Chondrocyte (in vitro differentiated cells): ENCODE results near the gene GRAP2. TPM values are rescaled to one million over a fixed set of nuclear protein-coding genes. Genes with fewer than 3 reads are reported as not detected.

Source experiments
- DNase-seq: peaks from one replicate; pipeline ENCODE4 v3.0.0; 2021; ENCODE audit warnings: mixed read lengths, low spot score
- H3K27ac Mint-ChIP-seq: one replicate; pipeline ENCODE4 v1.8.0; 2021; ENCODE audit warnings: mild to moderate bottlenecking, moderate library complexity, mixed read lengths; ENCODE audit not compliant: unreplicated experiment
- H3K27me3 Mint-ChIP-seq: 2 replicates; pipeline ENCODE4 v1.8.0; 2021; ENCODE audit warnings: low read depth, mixed read lengths
- H3K36me3 Mint-ChIP-seq: 2 replicates; pipeline ENCODE4 v1.8.0; 2021; ENCODE audit warnings: low read depth, mixed read lengths
- H3K4me1 Mint-ChIP-seq: 2 replicates; pipeline ENCODE4 v1.8.0; 2021; ENCODE audit warnings: low read depth, mild to moderate bottlenecking, mixed read lengths
- H3K4me3 Mint-ChIP-seq: one replicate; pipeline ENCODE4 v1.8.0; 2021; ENCODE audit warnings: mild to moderate bottlenecking, moderate library complexity, mixed read lengths; ENCODE audit not compliant: unreplicated experiment
- H3K9me3 Mint-ChIP-seq: 2 replicates; pipeline ENCODE4 v1.8.0; 2021; ENCODE audit warnings: low read depth, mixed read lengths
- CTCF ChIP-seq: fragments of 200-600 bp; sonication (generic); IDR thresholded peaks from 2 replicates; pipeline ENCODE4 v1.5.0; 2021; ENCODE audit warnings: antibody characterized with exemption, mild to moderate bottlenecking, moderate library complexity
- total RNA-seq: library from RNA; stranded (reverse); gene quantifications from 3 replicates; pipeline ENCODE4 v1.2.1, GENCODE V29; 2021

The GRAP2 gene
- total RNA-seq, 1 donor from 2014 or later = not detected

GRCh38 chr22:39907047-39907446 is 6.2 kb downstream of the GRAP2 start:
- H3K4me3 Mint-ChIP-seq = no peak overlapping the region
- TF ChIP-seq CTCF = no peak
- DNase-seq = no peak
- H3K4me1 Mint-ChIP-seq = no peaks in the 10 kb centered on the region
- peaks cover 10% of the 10 kb centered on the region for H3K27me3 Mint-ChIP-seq
- H3K9me3 Mint-ChIP-seq = no peaks in the 10 kb centered on the region
- no peak overlapping the region for H3K27ac Mint-ChIP-seq
- no peaks in the 10 kb centered on the region for H3K36me3 Mint-ChIP-seq

- Mint-ChIP-seq H3K27ac (no peak overlapping the region), H3K36me3 (no peaks in the 10 kb centered on the region), H3K4me3 (no peak overlapping the region), H3K4me1 (no peaks in the 10 kb centered on the region), H3K27me3 (peaks cover 8% of the 10 kb centered on the region), H3K9me3 (no peaks in the 10 kb centered on the region)
- no peak for TF ChIP-seq CTCF
- DNase-seq = no peak
Observed at GRCh38 chr22:39907605-39908097, 6.8 kb downstream of the GRAP2 start.

GRCh38 chr22:39908136-39908535 is 7.3 kb downstream of the GRAP2 start:
- Mint-ChIP-seq H3K36me3 (no peaks in the 10 kb centered on the region), H3K4me3 (no peak overlapping the region), H3K4me1 (no peaks in the 10 kb centered on the region), H3K9me3 (no peaks in the 10 kb centered on the region), H3K27ac (no peak overlapping the region), H3K27me3 (peaks cover 6% of the 10 kb centered on the region)
- no peak for TF ChIP-seq CTCF
- DNase-seq = no peak

- Mint-ChIP-seq H3K4me1 (no peaks in the 10 kb centered on the region), H3K27ac (no peak overlapping the region), H3K36me3 (no peaks in the 10 kb centered on the region), H3K4me3 (no peak overlapping the region), H3K9me3 (no peaks in the 10 kb centered on the region), H3K27me3 (peaks cover 9% of the 10 kb centered on the region)
- no peak for TF ChIP-seq CTCF
- DNase-seq = no peak
Observed at GRCh38 chr22:39908737-39909136, 7.9 kb downstream of the GRAP2 start.

GRCh38 chr22:39910876-39911613 is 10.2 kb downstream of the GRAP2 start:
- peaks cover 4% of the 10 kb centered on the region for H3K4me1 Mint-ChIP-seq
- TF ChIP-seq CTCF = no peak
- no peak overlapping the region for H3K27ac Mint-ChIP-seq
- DNase-seq = no peak
- no peaks in the 10 kb centered on the region for H3K36me3 Mint-ChIP-seq
- H3K4me3 Mint-ChIP-seq = no peak overlapping the region
- H3K27me3 Mint-ChIP-seq = peaks cover 16% of the 10 kb centered on the region
- no peaks in the 10 kb centered on the region for H3K9me3 Mint-ChIP-seq
